Tibial nerve (tissue), 3 donors: ENCODE results near the gene WDR76.
"Not testable (repeated sequence)": the region's sequence is repeated elsewhere in the genome, so short reads cannot be mapped to it uniquely, and the experiment has no call there.

ENCODE experiments used
- CTCF ChIP-seq, 5 experiments: fragments of 200-600 bp in 3 of 5; fragments of 450-650 bp in 2 of 5; sonication (generic) in 3 of 5; IDR thresholded peaks; one replicate each; pipeline ENCODE4 v1.5.1; 2016 to 2019; ENCODE audit warnings: antibody characterized with exemption in 5 of 5, mild to moderate bottlenecking in 3 of 5, moderate library complexity in 2 of 5
- POLR2A ChIP-seq, 2 donors: fragments of 450-650 bp; IDR thresholded peaks; one replicate each; pipeline ENCODE4 v1.6.1; 2017; ENCODE audit warnings: antibody characterized with exemption in 2 of 2, mild to moderate bottlenecking in 2 of 2, moderate library complexity in 2 of 2

- TF ChIP-seq CTCF, POLR2A (IDR thresholded peaks at IDR 0.05): not testable (repeated sequence)
These were observed 24.1 kb upstream of the WDR76 start for GRCh38 chr15:43802676-43803075.
